GM19372 (cell line): ENCODE measurements around the gene ELAVL1.
"Not testable (repeated sequence)": the region's sequence is repeated elsewhere in the genome, so short reads cannot be mapped to it uniquely, and the experiment has no call there.

Experiments used
- ATAC-seq: cut with Tn5 transposase; IDR thresholded peaks from one replicate; pipeline ENCODE4 v1.9.1; 2021; ENCODE audit warnings: mild to moderate bottlenecking, low read depth, moderate library complexity; ENCODE audit not compliant: unreplicated experiment

ELAVL1 gene

GRCh38 chr19:7971553-7972520 is 33.6 kb downstream of the ELAVL1 start:
- no peak for ATAC-seq

- ATAC-seq, result no peak
Observed at GRCh38 chr19:7970716-7971448, 34.6 kb downstream of the ELAVL1 start.

- no peak for ATAC-seq
Observed at GRCh38 chr19:7969555-7969939, 35.9 kb downstream of the ELAVL1 start.

DNA sequence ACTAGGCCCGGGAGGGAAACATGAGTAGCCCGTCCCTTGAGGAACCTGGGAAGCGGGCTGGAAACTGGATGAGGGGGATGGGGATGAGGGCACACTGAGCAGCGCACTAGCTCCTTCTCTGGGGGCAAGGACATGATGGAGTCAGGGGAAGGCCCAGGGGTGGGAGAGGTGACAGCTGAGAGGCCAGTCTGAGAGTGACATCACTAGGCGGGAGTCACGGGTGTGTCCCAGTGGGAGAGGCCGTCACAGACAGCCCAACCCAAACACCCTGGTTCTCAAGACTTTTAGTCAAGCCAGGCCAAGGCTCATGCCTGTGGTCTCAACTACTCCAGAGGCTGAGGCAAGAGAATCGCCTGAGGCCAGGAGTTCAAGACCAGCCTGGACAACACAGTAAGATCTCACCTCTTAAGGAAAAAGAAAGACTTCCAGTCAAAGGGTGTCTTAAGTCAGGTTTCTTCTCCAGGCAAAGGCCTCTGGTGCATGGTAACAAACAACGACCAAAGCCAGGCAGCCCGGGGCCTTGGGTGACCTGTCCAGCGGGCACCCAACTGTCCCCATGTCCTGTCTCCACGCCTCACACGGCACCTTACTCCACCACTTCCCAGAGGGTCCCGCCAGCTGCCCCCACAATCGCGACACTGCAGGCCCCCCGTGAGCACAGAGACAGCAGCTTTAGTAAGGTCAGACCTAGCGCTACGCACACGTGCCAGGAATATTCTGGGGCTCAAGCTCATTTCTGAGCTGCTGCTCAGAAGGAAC is 36.5 kb downstream of the ELAVL1 start:
- no peak for ATAC-seq

GRCh38 chr19:7968008-7968795 is 37.2 kb downstream of the ELAVL1 start:
- no peak for ATAC-seq

DNA sequence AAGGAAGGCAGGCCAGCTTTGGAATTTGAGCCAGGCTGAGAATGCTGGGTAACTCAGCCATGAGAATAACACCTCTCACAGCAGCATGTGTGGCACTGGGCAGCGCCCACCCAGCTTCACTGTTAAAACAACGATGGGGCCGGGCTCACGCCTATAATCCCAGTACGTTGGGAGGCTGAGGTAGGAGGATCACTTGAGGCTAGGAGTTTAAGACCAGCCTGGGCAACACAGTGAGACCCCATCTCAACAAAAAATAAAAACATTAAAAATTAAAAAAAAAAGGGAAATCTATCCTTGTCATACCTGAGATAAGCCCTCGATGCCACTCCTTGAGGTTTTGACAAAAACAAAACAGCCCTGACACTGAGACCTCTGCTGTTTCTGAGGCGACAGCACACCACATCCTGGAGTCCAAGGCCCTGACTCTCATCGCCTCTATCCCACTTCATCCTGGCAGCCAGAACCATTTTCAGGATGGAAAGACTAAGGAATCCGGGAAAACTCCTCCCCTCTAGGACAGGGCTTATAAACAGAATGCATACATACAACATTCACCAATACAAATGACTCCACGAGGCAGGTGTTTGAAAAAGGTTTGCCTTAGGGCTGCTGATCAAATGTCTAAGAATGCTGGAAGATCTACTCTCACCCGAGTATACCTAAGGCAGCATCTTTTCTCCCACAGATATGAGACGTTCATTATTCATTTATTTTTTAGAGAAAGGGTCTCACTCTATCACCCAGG is 39.3 kb downstream of the ELAVL1 start:
- ATAC-seq, result no peak

GRCh38 chr19:7965259-7965841 is 40.1 kb downstream of the ELAVL1 start:
- no peak for ATAC-seq

DNA sequence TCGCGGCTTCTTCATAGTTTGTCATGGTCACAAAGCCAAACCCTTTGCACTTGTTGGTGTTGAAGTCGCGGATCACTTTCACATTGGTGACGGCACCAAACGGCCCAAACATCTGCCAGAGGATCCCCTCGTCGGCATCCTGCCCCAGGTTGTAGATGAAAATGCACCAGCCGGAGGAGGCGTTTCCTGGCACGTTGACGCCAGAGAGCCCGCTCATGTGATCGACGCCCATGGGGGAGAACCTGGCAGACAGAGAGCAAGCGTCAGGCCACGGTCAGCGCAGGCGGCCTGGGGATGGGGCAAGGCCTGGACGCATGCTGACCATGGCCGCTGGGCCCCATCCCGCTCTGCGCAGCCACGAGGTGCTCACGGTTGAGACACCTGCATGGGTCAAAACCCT is 41.9 kb downstream of the ELAVL1 start:
- no peak for ATAC-seq

- no peak for ATAC-seq
Observed at GRCh38 chr19:7962644-7963268, 42.7 kb downstream of the ELAVL1 start.

DNA sequence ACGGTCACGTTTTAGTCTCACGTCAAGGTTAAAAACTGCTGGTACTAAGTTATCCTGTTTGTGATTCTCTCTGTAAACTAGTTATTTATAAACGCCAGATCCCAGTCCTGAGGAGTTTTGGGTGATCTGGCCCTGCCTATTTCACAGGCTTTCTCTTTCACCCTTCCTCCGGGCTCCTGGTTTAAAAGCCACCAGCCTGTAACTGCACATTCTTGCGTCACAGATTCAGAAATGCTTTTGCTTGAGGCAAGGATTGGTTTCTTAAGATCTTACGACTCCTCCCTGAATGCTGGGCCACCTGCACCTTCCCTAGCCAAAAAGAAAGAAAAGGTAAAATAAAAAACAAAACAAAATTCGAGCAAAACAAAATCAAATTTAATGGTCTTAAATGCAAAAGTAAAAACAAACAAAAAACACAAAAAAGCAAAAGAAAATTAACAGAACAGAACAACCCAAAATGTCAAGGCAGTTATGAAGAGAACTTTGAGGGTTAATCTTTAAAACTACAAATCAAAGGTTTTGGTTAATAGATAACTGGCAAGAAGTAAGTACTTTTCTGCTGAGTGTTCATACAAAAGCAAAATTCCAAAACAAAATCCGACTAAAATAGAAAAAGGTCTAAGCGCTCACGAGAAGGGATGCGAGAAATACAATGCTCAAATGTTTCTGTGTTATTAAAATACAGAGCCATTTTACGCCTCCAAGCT is 43.4 kb downstream of the ELAVL1 start:
- ATAC-seq, result no peak

GRCh38 chr19:7961082-7961481 is 44.4 kb downstream of the ELAVL1 start:
- not testable (repeated sequence) for ATAC-seq

GRCh38 chr19:7959211-7959610 is 46.2 kb downstream of the ELAVL1 start:
- no peak for ATAC-seq

DNA sequence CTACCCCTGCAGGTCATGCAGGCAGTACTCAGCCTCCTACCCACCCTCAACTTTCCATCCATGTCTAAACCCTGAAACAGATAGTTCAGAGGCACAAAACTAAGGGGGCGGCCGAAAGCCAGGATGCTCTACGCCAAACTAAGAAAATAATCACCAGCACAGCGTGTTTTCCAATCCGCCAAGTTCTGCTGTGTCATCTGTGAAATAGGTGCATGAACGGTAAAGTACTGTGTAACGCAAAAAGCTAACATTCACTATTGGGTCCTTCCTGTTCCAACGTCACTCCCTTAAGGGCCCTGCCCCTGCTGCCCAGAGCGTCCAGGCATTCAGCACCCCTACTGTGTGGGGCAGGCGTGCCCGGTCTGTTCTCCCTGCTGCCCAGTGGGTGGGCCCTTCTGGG is 49.7 kb downstream of the ELAVL1 start:
- ATAC-seq, result no peak

GRCh38 chr19:7953576-7953975 is 51.9 kb downstream of the ELAVL1 start:
- ATAC-seq, result no peak

- ATAC-seq, result no peak
Observed at GRCh38 chr19:7953060-7953459, 52.4 kb downstream of the ELAVL1 start.

DNA sequence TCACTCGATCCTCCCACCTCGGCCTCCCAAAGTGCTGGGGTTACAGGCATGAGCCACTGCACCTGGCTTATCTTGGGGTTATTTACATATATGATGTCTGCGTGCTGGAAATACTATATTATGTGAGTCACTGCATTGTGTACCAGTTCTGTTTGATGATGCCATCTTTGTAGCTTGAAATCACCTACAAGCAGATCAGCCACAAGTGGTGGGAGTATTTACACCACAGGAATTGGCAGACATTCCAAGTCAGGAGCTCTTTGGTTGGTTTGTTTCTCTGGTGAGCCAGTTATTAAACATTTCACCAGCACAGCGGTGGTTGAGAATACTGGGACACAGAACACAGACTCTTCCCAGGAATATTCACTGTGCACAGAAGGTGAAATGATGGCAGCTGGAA is 57.5 kb downstream of the ELAVL1 start:
- ATAC-seq, result no peak

GRCh38 chr19:7944177-7944761 is 61.2 kb downstream of the ELAVL1 start:
- no peak for ATAC-seq
